ENCODE measurements around the gene JAG2.

Gene JAG2

GRCh38 chr14:105132921-105133654 lies 35.5 kb downstream of the JAG2 start:
- Histone ChIP-seq H3K27ac (ENCODE audit: low read depth, low read length) (no peak overlapping the region), H3K36me3 (ENCODE audit: control insufficient read depth, insufficient read depth, low read length) (no peaks in the 10 kb centered on the region)

GRCh38 chr14:105131241-105131640 lies 37.3 kb downstream of the JAG2 start:
- Histone ChIP-seq H3K27me3 (ENCODE audit: control insufficient read depth, insufficient read depth, low read length) (no peaks in the 10 kb centered on the region), H3K36me3 (ENCODE audit: control insufficient read depth, insufficient read depth, low read length) (no peaks in the 10 kb centered on the region), H3K9me3 (ENCODE audit: control insufficient read depth, insufficient read depth, low read length) (peaks cover 3% of the 10 kb centered on the region; the same call in 1 of the 2 replicates), H3K4me3 (ENCODE audit: low read depth, low read length) (no peak overlapping the region), H3K9ac (ENCODE audit: low read depth, low read length) (no peak overlapping the region), H3K27ac (ENCODE audit: low read depth, low read length) (no peak overlapping the region), H3K4me1 (ENCODE audit: control insufficient read depth, insufficient read depth, low read length) (no peaks in the 10 kb centered on the region)

More at GRCh38 chr14:105132921-105133654, 35.5 kb downstream of the JAG2 start:
- no peaks in the 10 kb centered on the region for H3K4me1 ChIP-seq (ENCODE audit: control insufficient read depth, insufficient read depth, low read length)
- peaks cover 3% of the 10 kb centered on the region; the same call in 1 of the 2 replicates for H3K9me3 ChIP-seq (ENCODE audit: control insufficient read depth, insufficient read depth, low read length)
- no peaks in the 10 kb centered on the region for H3K27me3 ChIP-seq (ENCODE audit: control insufficient read depth, insufficient read depth, low read length)
- no peak overlapping the region for H3K4me3 ChIP-seq (ENCODE audit: low read depth, low read length)
- no peak overlapping the region for H3K9ac ChIP-seq (ENCODE audit: low read depth, low read length)

- no peak overlapping the region for H3K4me3 ChIP-seq (ENCODE audit: low read depth, low read length)
- H3K27me3 ChIP-seq (ENCODE audit: control insufficient read depth, insufficient read depth, low read length): no peaks in the 10 kb centered on the region
- no peak overlapping the region for H3K27ac ChIP-seq (ENCODE audit: low read depth, low read length)
- no peaks in the 10 kb centered on the region for H3K36me3 ChIP-seq (ENCODE audit: control insufficient read depth, insufficient read depth, low read length)
- no peak overlapping the region for H3K9ac ChIP-seq (ENCODE audit: low read depth, low read length)
- peaks cover 3% of the 10 kb centered on the region; the same call in 1 of the 2 replicates for H3K9me3 ChIP-seq (ENCODE audit: control insufficient read depth, insufficient read depth, low read length)
- H3K4me1 ChIP-seq (ENCODE audit: control insufficient read depth, insufficient read depth, low read length): no peaks in the 10 kb centered on the region
Observed at GRCh38 chr14:105128059-105128458, 40.5 kb downstream of the JAG2 start.

- H3K36me3 ChIP-seq (ENCODE audit: control insufficient read depth, insufficient read depth, low read length): no peaks in the 10 kb centered on the region
- H3K4me1 ChIP-seq (ENCODE audit: control insufficient read depth, insufficient read depth, low read length): no peaks in the 10 kb centered on the region
- H3K9ac ChIP-seq (ENCODE audit: low read depth, low read length): no peak overlapping the region
- H3K27ac ChIP-seq (ENCODE audit: low read depth, low read length): no peak overlapping the region
- no peaks in the 10 kb centered on the region for H3K27me3 ChIP-seq (ENCODE audit: control insufficient read depth, insufficient read depth, low read length)
- H3K4me3 ChIP-seq (ENCODE audit: low read depth, low read length): no peak overlapping the region
- H3K9me3 ChIP-seq (ENCODE audit: control insufficient read depth, insufficient read depth, low read length): peaks cover 6% of the 10 kb centered on the region
Observed at GRCh38 chr14:105126981-105127329, 41.6 kb downstream of the JAG2 start.

- H3K9me3 ChIP-seq (ENCODE audit: control insufficient read depth, insufficient read depth, low read length): peaks cover 10% of the 10 kb centered on the region
- no peak overlapping the region for H3K4me3 ChIP-seq (ENCODE audit: low read depth, low read length)
- H3K36me3 ChIP-seq (ENCODE audit: control insufficient read depth, insufficient read depth, low read length): no peaks in the 10 kb centered on the region
- no peaks in the 10 kb centered on the region for H3K4me1 ChIP-seq (ENCODE audit: control insufficient read depth, insufficient read depth, low read length)
- H3K27me3 ChIP-seq (ENCODE audit: control insufficient read depth, insufficient read depth, low read length): no peaks in the 10 kb centered on the region
- H3K9ac ChIP-seq (ENCODE audit: low read depth, low read length): no peak overlapping the region
- no peak overlapping the region for H3K27ac ChIP-seq (ENCODE audit: low read depth, low read length)
Observed at GRCh38 chr14:105126126-105126980, 42.2 kb downstream of the JAG2 start.

GRCh38 chr14:105124823-105125222 lies 43.8 kb downstream of the JAG2 start:
- H3K4me3 ChIP-seq (ENCODE audit: low read depth, low read length): no peak overlapping the region
- H3K27ac ChIP-seq (ENCODE audit: low read depth, low read length): no peak overlapping the region
- H3K9me3 ChIP-seq (ENCODE audit: control insufficient read depth, insufficient read depth, low read length): peaks cover 14% of the 10 kb centered on the region
- no peaks in the 10 kb centered on the region for H3K36me3 ChIP-seq (ENCODE audit: control insufficient read depth, insufficient read depth, low read length)
- no peaks in the 10 kb centered on the region for H3K27me3 ChIP-seq (ENCODE audit: control insufficient read depth, insufficient read depth, low read length)
- H3K4me1 ChIP-seq (ENCODE audit: control insufficient read depth, insufficient read depth, low read length): no peaks in the 10 kb centered on the region
- H3K9ac ChIP-seq (ENCODE audit: low read depth, low read length): no peak overlapping the region

- no peaks in the 10 kb centered on the region for H3K27me3 ChIP-seq (ENCODE audit: control insufficient read depth, insufficient read depth, low read length)
- no peaks in the 10 kb centered on the region for H3K4me1 ChIP-seq (ENCODE audit: control insufficient read depth, insufficient read depth, low read length)
- H3K36me3 ChIP-seq (ENCODE audit: control insufficient read depth, insufficient read depth, low read length): no peaks in the 10 kb centered on the region
- H3K9ac ChIP-seq (ENCODE audit: low read depth, low read length): no peak overlapping the region
- no peak overlapping the region for H3K27ac ChIP-seq (ENCODE audit: low read depth, low read length)
- no peak overlapping the region for H3K4me3 ChIP-seq (ENCODE audit: low read depth, low read length)
- peaks cover 14% of the 10 kb centered on the region for H3K9me3 ChIP-seq (ENCODE audit: control insufficient read depth, insufficient read depth, low read length)
Observed at GRCh38 chr14:105123981-105124765, 44.4 kb downstream of the JAG2 start.

- no peak overlapping the region for H3K27ac ChIP-seq (ENCODE audit: low read depth, low read length)
- H3K9me3 ChIP-seq (ENCODE audit: control insufficient read depth, insufficient read depth, low read length): peaks cover 17% of the 10 kb centered on the region
- no peak overlapping the region for H3K4me3 ChIP-seq (ENCODE audit: low read depth, low read length)
- H3K27me3 ChIP-seq (ENCODE audit: control insufficient read depth, insufficient read depth, low read length): no peaks in the 10 kb centered on the region
- H3K4me1 ChIP-seq (ENCODE audit: control insufficient read depth, insufficient read depth, low read length): no peaks in the 10 kb centered on the region
- H3K9ac ChIP-seq (ENCODE audit: low read depth, low read length): no peak overlapping the region
- no peaks in the 10 kb centered on the region for H3K36me3 ChIP-seq (ENCODE audit: control insufficient read depth, insufficient read depth, low read length)
Observed at GRCh38 chr14:105123064-105123665, 45.4 kb downstream of the JAG2 start.

- no peaks in the 10 kb centered on the region for H3K27me3 ChIP-seq (ENCODE audit: control insufficient read depth, insufficient read depth, low read length)
- H3K9ac ChIP-seq (ENCODE audit: low read depth, low read length): no peak overlapping the region
Observed at GRCh38 chr14:105120056-105120455, 48.5 kb downstream of the JAG2 start.

GRCh38 chr14:105119408-105120025 lies 49.1 kb downstream of the JAG2 start:
- Histone ChIP-seq H3K9ac (ENCODE audit: low read depth, low read length) (no peak overlapping the region), H3K4me3 (ENCODE audit: low read depth, low read length) (no peak overlapping the region), H3K27ac (ENCODE audit: low read depth, low read length) (no peak overlapping the region), H3K9me3 (ENCODE audit: control insufficient read depth, insufficient read depth, low read length) (peaks cover 24% of the 10 kb centered on the region), H3K27me3 (ENCODE audit: control insufficient read depth, insufficient read depth, low read length) (no peaks in the 10 kb centered on the region), H3K4me1 (ENCODE audit: control insufficient read depth, insufficient read depth, low read length) (no peaks in the 10 kb centered on the region), H3K36me3 (ENCODE audit: control insufficient read depth, insufficient read depth, low read length) (no peaks in the 10 kb centered on the region)

More at GRCh38 chr14:105120056-105120455, 48.5 kb downstream of the JAG2 start:
- Histone ChIP-seq H3K9me3 (ENCODE audit: control insufficient read depth, insufficient read depth, low read length) (peaks cover 24% of the 10 kb centered on the region), H3K27ac (ENCODE audit: low read depth, low read length) (no peak overlapping the region), H3K4me1 (ENCODE audit: control insufficient read depth, insufficient read depth, low read length) (no peaks in the 10 kb centered on the region), H3K4me3 (ENCODE audit: low read depth, low read length) (no peak overlapping the region), H3K36me3 (ENCODE audit: control insufficient read depth, insufficient read depth, low read length) (no peaks in the 10 kb centered on the region)
